Neural progenitor cell (in vitro differentiated cells): ENCODE results near the gene SDC4.

Source experiments
- EZH2phosphoT487 ChIP-seq: fragments of 200-600 bp; sonication (generic); IDR thresholded peaks from 2 replicates; pipeline ENCODE4 v1.6.1; 2017; ENCODE audit warnings: antibody characterized with exemption
- TF ChIP-seq, protein P1 (sequence below): fragments of 200-600 bp; sonication (generic); IDR thresholded peaks from 2 replicates; pipeline ENCODE4 v1.5.1; 2017; ENCODE audit warnings: antibody characterized with exemption, mild to moderate bottlenecking

DNA sequence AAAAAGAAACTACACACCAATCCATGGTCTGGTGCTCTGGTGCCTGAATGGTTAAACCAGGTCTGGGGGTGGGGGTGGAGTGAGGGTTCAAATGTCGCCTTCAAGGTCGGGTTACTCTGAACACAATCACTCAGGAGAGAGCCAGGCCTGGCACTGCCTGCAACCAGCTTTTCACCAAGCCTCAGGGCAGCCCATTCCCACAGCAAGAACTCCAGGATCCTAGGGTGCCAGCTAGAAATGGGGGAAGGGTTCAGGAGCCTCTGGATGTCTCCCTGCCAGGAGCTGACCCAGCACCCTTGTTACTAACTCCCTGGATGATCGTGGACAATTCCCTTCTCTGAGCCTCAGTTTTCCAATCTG is 6.7 kb downstream of the SDC4 start:
- TF ChIP-seq, protein P1, sequence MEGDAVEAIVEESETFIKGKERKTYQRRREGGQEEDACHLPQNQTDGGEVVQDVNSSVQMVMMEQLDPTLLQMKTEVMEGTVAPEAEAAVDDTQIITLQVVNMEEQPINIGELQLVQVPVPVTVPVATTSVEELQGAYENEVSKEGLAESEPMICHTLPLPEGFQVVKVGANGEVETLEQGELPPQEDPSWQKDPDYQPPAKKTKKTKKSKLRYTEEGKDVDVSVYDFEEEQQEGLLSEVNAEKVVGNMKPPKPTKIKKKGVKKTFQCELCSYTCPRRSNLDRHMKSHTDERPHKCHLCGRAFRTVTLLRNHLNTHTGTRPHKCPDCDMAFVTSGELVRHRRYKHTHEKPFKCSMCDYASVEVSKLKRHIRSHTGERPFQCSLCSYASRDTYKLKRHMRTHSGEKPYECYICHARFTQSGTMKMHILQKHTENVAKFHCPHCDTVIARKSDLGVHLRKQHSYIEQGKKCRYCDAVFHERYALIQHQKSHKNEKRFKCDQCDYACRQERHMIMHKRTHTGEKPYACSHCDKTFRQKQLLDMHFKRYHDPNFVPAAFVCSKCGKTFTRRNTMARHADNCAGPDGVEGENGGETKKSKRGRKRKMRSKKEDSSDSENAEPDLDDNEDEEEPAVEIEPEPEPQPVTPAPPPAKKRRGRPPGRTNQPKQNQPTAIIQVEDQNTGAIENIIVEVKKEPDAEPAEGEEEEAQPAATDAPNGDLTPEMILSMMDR: no peak
- TF ChIP-seq EZH2phosphoT487: no peak
